A549 (cell line): ENCODE measurements around the gene ARFGEF2. TPM values are rescaled to one million over a fixed set of nuclear protein-coding genes. Genes with fewer than 3 reads are reported as not detected.

ENCODE experiments used
- ATAC-seq, 2 experiments: fragments of 200-7000 bp in 1 of 2; fragments of >200 bp in 1 of 2; cut with Nextera tagmentation in 1 of 2; cut with Tn5 transposase in 1 of 2; 3 replicates each; pipeline versions ENCODE4 v1.8.0 to v1.9.1; 2018 to 2020; ENCODE audit warnings: mild to moderate bottlenecking in 1 of 2, moderate library complexity in 1 of 2
- CTCF ChIA-PET: fragments of 300-600 bp; sonication (Branson Sonifier 250); formaldehyde crosslinking; extraction: SDS; loops from one replicate; lab custom pipeline; 2021; ENCODE audit warnings: antibody characterized with exemption, inconsistent platforms; lab: Yijun Ruan, JAX
- POLR2A ChIA-PET: fragments of 350-600 bp; formaldehyde crosslinking; extraction: SDS; loops from one replicate; lab custom pipeline; 2021; ENCODE audit warnings: antibody characterized with exemption, inconsistent platforms; lab: Yijun Ruan, JAX
- DNase-seq, 2 experiments: peaks; one replicate each; pipeline versions ENCODE4 v3.0.0 to v3.0.0-alpha.2; 2011 to 2016; ENCODE audit warnings: low read depth in 1 of 2, low spot score in 1 of 2
- FAIRE-seq: peaks from 2 replicates; lab custom pipeline; 2011; peaks lifted over from hg19 to GRCh38; lab: Jason Lieb, UNC
- H3K27ac ChIP-seq, 2 experiments: fragments of >200 bp; sonication (Bioruptor Twin); formaldehyde crosslinking; 3 replicates each; pipeline ENCODE4 v1.5.1; 2016 to 2017
- H3K4me1 ChIP-seq: fragments of >200 bp; sonication (Bioruptor Twin); formaldehyde crosslinking; 3 replicates; pipeline ENCODE4 v1.6.1; 2016
- H3K4me2 ChIP-seq: fragments of >200 bp; sonication (Bioruptor Twin); formaldehyde crosslinking; 3 replicates; pipeline ENCODE4 v1.6.1; 2016
- H3K4me3 ChIP-seq: fragments of >200 bp; sonication (Bioruptor Twin); formaldehyde crosslinking; 3 replicates; pipeline ENCODE4 v1.5.1; 2016
- H3K9me3 ChIP-seq: fragments of >200 bp; sonication (Bioruptor Twin); formaldehyde crosslinking; 3 replicates; pipeline ENCODE4 v1.6.1; 2016
- CBX2 ChIP-seq: fragments of 200-600 bp; sonication (generic); IDR thresholded peaks from 2 replicates; pipeline ENCODE4 v1.6.1; 2016; ENCODE audit warnings: low read depth, mild to moderate bottlenecking, borderline replicate concordance
- CBX8 ChIP-seq: fragments of 200-600 bp; sonication (generic); IDR thresholded peaks from 2 replicates; pipeline ENCODE4 v1.6.1; 2016
- CEBPB ChIP-seq, 2 experiments: fragments of >200 bp in 1 of 2; sonication (Bioruptor Twin) in 1 of 2; formaldehyde crosslinking in 1 of 2; IDR thresholded peaks; 2 replicates each; pipeline ENCODE4 v1.6.1; 2012 to 2016
- CHD2 ChIP-seq: fragments of 150-350 bp; IDR thresholded peaks from 2 replicates; pipeline ENCODE4 v1.6.1; 2014; ENCODE audit warnings: low read length; ENCODE audit not compliant: partially characterized antibody
- EHMT2 ChIP-seq: fragments of 200-600 bp; sonication (generic); IDR thresholded peaks from 2 replicates; pipeline ENCODE4 v1.6.1; 2016; ENCODE audit warnings: antibody characterized with exemption, low read depth, mild to moderate bottlenecking, moderate library complexity
- FOXS1 ChIP-seq: fragments of 250-450 bp; sonication (Bioruptor Pico); IDR thresholded peaks from 2 replicates; pipeline ENCODE4 v1.5.0; 2020; ENCODE audit warnings: mild to moderate bottlenecking, moderate library complexity
- HOXA7 ChIP-seq: fragments of 250-450 bp; sonication (Bioruptor Pico); IDR thresholded peaks from 2 replicates; pipeline ENCODE4 v1.5.0; 2020; ENCODE audit warnings: mild to moderate bottlenecking, moderate library complexity
- JUNB ChIP-seq: fragments of >200 bp; sonication (Bioruptor Twin); formaldehyde crosslinking; IDR thresholded peaks from 2 replicates; pipeline ENCODE4 v1.6.1; 2016
- KDM1A ChIP-seq: fragments of 200-600 bp; sonication (generic); IDR thresholded peaks from 2 replicates; pipeline ENCODE4 v1.6.1; 2016; ENCODE audit warnings: low read depth, mild to moderate bottlenecking
- KDM5A ChIP-seq: fragments of 200-600 bp; sonication (generic); IDR thresholded peaks from 2 replicates; pipeline ENCODE4 v1.6.1; 2016; ENCODE audit warnings: antibody characterized with exemption, mild to moderate bottlenecking
- MAZ ChIP-seq: fragments of 150-350 bp; IDR thresholded peaks from 2 replicates; pipeline ENCODE4 v1.6.1; 2014; ENCODE audit warnings: antibody characterized with exemption, low read depth, low read length, borderline replicate concordance
- POLR2AphosphoS2 ChIP-seq: conservative IDR thresholded peaks from 2 replicates; pipeline ENCODE4 v1.6.1; 2012; ENCODE audit warnings: low read length, improper control_type of control experiment, inconsistent platforms
- RAD21 ChIP-seq, 2 experiments: fragments of >200 bp in 1 of 2; sonication (Bioruptor Twin) in 1 of 2; formaldehyde crosslinking in 1 of 2; IDR thresholded peaks in 1 of 2; conservative IDR thresholded peaks in 1 of 2; 2 replicates in 1 of 2; 3 replicates in 1 of 2; pipeline ENCODE4 v1.6.1; 2012 to 2018; ENCODE audit warnings: inconsistent platforms in 1 of 2
- RARB ChIP-seq: fragments of 250-450 bp; sonication (Bioruptor Pico); IDR thresholded peaks from 2 replicates; pipeline ENCODE4 v1.8.0; 2021; ENCODE audit warnings: mild to moderate bottlenecking, moderate library complexity
- REST ChIP-seq: fragments of 200-600 bp; sonication (generic); IDR thresholded peaks from 2 replicates; pipeline ENCODE4 v1.6.1; 2016; ENCODE audit warnings: antibody characterized with exemption, mild to moderate bottlenecking, moderate library complexity
- SREBF2 ChIP-seq: fragments of 450-650 bp; IDR thresholded peaks from 2 replicates; pipeline ENCODE4 v1.6.1; 2014; ENCODE audit warnings: mild to moderate bottlenecking, moderate library complexity
- TP53 ChIP-seq: fragments of 250-450 bp; sonication (Bioruptor Pico); IDR thresholded peaks from 2 replicates; pipeline ENCODE4 v1.5.0; 2021; ENCODE audit warnings: mild to moderate bottlenecking, moderate library complexity
- ZC3H11A ChIP-seq: fragments of 450-650 bp; IDR thresholded peaks from 2 replicates; pipeline ENCODE4 v1.6.1; 2014; ENCODE audit warnings: antibody characterized with exemption, mild to moderate bottlenecking
- ZSCAN20 ChIP-seq: fragments of 250-450 bp; sonication (Bioruptor Pico); IDR thresholded peaks from 2 replicates; pipeline ENCODE4 v1.8.0; 2022; ENCODE audit warnings: mild to moderate bottlenecking, moderate library complexity
- WGBS: methylation state at CpG from one replicate; pipeline ENCODE4 v1.1.6; 2017; ENCODE audit errors: missing lambda C conversion rate; 5-methylcytosine and 5-hydroxymethylcytosine counted together
- polyA plus RNA-seq, 4 experiments: library from polyadenylated mRNA; depleted of rRNA in 3 of 4; stranded (reverse); fragments of >200 nt; fragmentation: RNase III in 1 of 4; extraction: RNeasy Plus Mini Kit Qiagen cat#74134 plus additional on column Dnase treatment in 1 of 4; gene quantifications; 2 replicates in 3 of 4; 3 replicates in 1 of 4; pipeline ENCODE4 v1.2.3, GENCODE V29; 2011 to 2017
- TF ChIP-seq, protein P1 (sequence below): fragments of 150-350 bp; IDR thresholded peaks from 2 replicates; pipeline ENCODE4 v1.6.1; 2014; ENCODE audit warnings: low read depth, mild to moderate bottlenecking, low read length
- TF ChIP-seq, protein P2 (sequence below): IDR thresholded peaks from 2 replicates; pipeline ENCODE4 v1.6.1; 2012

The ARFGEF2 gene
- polyA plus RNA-seq, 2 of the 4 experiments (the other 2 are of a cell fraction): 12.3 to 24.3 TPM

DNA sequence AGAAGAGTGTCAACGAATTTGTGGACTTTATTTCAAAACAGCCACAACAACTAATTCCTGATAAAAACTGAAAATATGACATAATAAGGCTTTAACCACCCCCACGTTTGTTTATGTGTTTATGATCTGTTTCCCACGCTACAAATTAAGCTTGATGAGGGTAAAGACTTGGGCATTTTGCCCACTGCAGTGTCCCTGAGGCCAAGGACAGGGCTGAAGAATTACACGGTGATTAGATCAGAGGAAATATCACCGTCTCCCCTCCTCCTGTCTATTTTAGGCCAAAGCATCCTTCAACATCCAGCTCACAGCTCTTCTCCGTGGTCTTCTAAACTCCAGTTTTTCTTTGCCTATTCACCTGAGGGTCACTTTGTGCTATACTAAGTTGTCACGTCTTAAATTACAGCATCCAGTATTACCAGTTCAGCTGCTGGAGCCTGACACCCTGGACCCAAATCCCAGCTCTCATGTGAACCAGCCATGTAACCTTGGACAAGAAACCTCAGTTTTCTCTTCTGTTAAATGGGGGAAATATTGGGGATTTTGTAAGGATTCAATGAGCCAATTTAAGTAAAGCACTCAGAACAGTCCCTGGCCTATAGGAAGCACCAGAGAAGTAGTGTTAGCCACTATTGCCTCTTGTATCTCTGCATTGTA is 15.2 kb upstream of the ARFGEF2 start (continued):
- no peak for TF ChIP-seq CEBPB (IDR thresholded peaks at IDR 0.05)
- TF ChIP-seq REST: no peak
- no peak for TF ChIP-seq CHD2
- no peak for TF ChIP-seq FOXS1
- TF ChIP-seq TP53 (CRISPR knock-in tag): no peak
- no peak for TF ChIP-seq POLR2AphosphoS2
- TF ChIP-seq KDM5A: no peak
- TF ChIP-seq JUNB: no peak

DNA sequence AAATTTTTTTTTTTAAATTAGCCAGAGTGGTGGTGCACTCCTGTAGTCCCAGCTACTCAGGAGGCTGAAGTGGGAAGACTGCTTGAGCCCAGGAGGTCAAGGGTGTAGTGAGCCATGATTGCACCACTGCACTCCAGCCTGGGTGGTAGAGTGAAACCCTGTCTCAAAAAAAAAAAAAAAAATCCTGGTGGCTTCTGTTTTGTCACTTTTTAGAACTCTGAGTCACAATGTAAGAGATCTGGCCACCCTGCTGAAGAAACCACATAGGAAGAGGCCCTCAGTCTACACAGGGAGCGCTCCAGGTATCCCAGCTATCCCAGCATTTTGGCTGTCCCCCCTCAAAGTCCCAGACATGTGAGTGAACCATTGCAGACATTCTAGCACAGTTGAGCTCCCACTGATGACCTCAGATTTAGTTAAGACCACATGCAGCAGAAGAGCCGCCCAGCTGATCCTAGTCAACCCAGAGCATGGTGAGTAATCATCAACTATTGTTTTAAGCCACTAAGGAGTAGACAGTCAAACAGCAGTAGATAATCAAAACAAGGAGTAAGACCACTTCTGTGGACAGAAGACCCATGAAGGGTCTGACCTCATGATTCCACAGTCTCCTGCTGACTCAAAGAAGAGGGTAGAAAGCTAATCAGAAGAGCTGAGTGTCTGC is 12.7 kb upstream of the ARFGEF2 start:
- DNase-seq (no peak), ATAC-seq (no peak), FAIRE-seq (no peak)
- Histone ChIP-seq H3K4me3 (no peak overlapping the region), H3K4me1 (peaks cover 6% of the 10 kb centered on the region), H3K27ac (no peak overlapping the region; a peak in 1 of 6 replicates), H3K9me3 (peaks cover 11% of the 10 kb centered on the region; the same call in 2 of the 3 replicates), H3K4me2 (no peak overlapping the region)
- ChIA-PET CTCF (interaction anchor here (0.6 to 18.8 kb wide), 7 partner anchors 11 to 252 kb away, joined by 3 to 494 read pairs (median 3); partner anchors contain the start of gene ARFGEF2), POLR2A (interaction anchor here (1.2 kb wide), 1 partner anchor 13 kb away, joined by 3 read pairs; the partner anchor contains the start of gene ARFGEF2)
- 82% methylated on average over 2 of the region's 2 CpGs for WGBS
- TF ChIP-seq CBX8 (no peak), EHMT2 (no peak), RAD21 (conservative IDR thresholded peaks at IDR 0.05 in 1 of 2, IDR thresholded peaks at IDR 0.05 in 1 of 2) (no peak), ZSCAN20 (CRISPR knock-in tag) (no peak), CHD2 (no peak), KDM5A (no peak), ZC3H11A (no peak), KDM1A (no peak), MAZ (no peak), HOXA7 (CRISPR knock-in tag) (no peak), RARB (CRISPR knock-in tag) (no peak), CBX2 (no peak), CEBPB (IDR thresholded peaks at IDR 0.05) (no peak), SREBF2 (no peak)
- TF ChIP-seq, protein P1, sequence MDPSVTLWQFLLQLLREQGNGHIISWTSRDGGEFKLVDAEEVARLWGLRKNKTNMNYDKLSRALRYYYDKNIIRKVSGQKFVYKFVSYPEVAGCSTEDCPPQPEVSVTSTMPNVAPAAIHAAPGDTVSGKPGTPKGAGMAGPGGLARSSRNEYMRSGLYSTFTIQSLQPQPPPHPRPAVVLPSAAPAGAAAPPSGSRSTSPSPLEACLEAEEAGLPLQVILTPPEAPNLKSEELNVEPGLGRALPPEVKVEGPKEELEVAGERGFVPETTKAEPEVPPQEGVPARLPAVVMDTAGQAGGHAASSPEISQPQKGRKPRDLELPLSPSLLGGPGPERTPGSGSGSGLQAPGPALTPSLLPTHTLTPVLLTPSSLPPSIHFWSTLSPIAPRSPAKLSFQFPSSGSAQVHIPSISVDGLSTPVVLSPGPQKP: no peak
- TF ChIP-seq, protein P2, sequence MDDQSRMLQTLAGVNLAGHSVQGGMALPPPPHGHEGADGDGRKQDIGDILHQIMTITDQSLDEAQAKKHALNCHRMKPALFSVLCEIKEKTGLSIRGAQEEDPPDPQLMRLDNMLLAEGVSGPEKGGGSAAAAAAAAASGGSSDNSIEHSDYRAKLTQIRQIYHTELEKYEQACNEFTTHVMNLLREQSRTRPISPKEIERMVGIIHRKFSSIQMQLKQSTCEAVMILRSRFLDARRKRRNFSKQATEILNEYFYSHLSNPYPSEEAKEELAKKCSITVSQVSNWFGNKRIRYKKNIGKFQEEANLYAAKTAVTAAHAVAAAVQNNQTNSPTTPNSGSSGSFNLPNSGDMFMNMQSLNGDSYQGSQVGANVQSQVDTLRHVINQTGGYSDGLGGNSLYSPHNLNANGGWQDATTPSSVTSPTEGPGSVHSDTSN: no peak
